Amniotic epithelial cell (primary cell): ENCODE data around the gene ZDHHC11.
"Not testable (repeated sequence)": the region's sequence is repeated elsewhere in the genome, so short reads cannot be mapped to it uniquely, and the experiment has no call there.

Experiments
- DNase-seq: peaks from one replicate; pipeline ENCODE4 v3.0.0-alpha.2; 2010; ENCODE audit warnings: low read depth

The ZDHHC11 gene

GRCh38 chr5:880816-881550, 30.2 kb upstream of the ZDHHC11 start:
- DNase-seq = no peak

- DNase-seq = not testable (repeated sequence)
Observed at GRCh38 chr5:878677-879076, 27.9 kb upstream of the ZDHHC11 start.

GRCh38 chr5:878125-878524, 27.3 kb upstream of the ZDHHC11 start:
- DNase-seq = no peak

- no peak for DNase-seq
Observed at GRCh38 chr5:876398-877365, 25.9 kb upstream of the ZDHHC11 start.

GRCh38 chr5:875931-876330, 25.1 kb upstream of the ZDHHC11 start:
- DNase-seq = no peak

GRCh38 chr5:873328-873727, 22.5 kb upstream of the ZDHHC11 start:
- no peak for DNase-seq

- DNase-seq = no peak
Observed at GRCh38 chr5:872301-872700, 21.5 kb upstream of the ZDHHC11 start.

GRCh38 chr5:871596-872298, 21.0 kb upstream of the ZDHHC11 start:
- DNase-seq = no peak

GRCh38 chr5:870956-871355, 20.2 kb upstream of the ZDHHC11 start:
- DNase-seq = no peak

- no peak for DNase-seq
Observed at GRCh38 chr5:868428-869135, 17.8 kb upstream of the ZDHHC11 start.

- DNase-seq = no peak
Observed at GRCh38 chr5:867300-867870, 16.6 kb upstream of the ZDHHC11 start.

GRCh38 chr5:865771-866170, 15.0 kb upstream of the ZDHHC11 start:
- DNase-seq = no peak

GRCh38 chr5:865168-865521, 14.4 kb upstream of the ZDHHC11 start:
- no peak for DNase-seq

GRCh38 chr5:864492-865167, 13.8 kb upstream of the ZDHHC11 start:
- no peak for DNase-seq

GRCh38 chr5:863244-863805, 12.5 kb upstream of the ZDHHC11 start:
- DNase-seq = no peak

- DNase-seq = no peak
Observed at GRCh38 chr5:862367-863243, 11.8 kb upstream of the ZDHHC11 start.

GRCh38 chr5:861442-862366, 10.9 kb upstream of the ZDHHC11 start:
- DNase-seq = no peak

- no peak for DNase-seq
Observed at GRCh38 chr5:860506-861150, 9.8 kb upstream of the ZDHHC11 start.
